PFSK-1 (cell line): Measurements from ENCODE around the gene GPR17.

Experiments
- FOXP2 ChIP-seq: optimal IDR thresholded peaks from 2 replicates; pipeline ENCODE3; 2011; ENCODE audit warnings: borderline replicate concordance, control low read depth, inconsistent platforms; ENCODE audit not compliant: insufficient read depth; ENCODE audit errors: extremely low read length, extremely low read depth
- POLR2AphosphoS5 ChIP-seq: IDR thresholded peaks from 2 replicates; pipeline ENCODE4 v1.6.1; 2012; ENCODE audit warnings: low read depth, mild to moderate bottlenecking, control low read depth, low read length, moderate library complexity
- SIN3A ChIP-seq: IDR thresholded peaks from 2 replicates; pipeline ENCODE4 v1.6.1; 2012; ENCODE audit warnings: mild to moderate bottlenecking, low read length, moderate library complexity, borderline replicate concordance; ENCODE audit not compliant: insufficient read depth
- TAF1 ChIP-seq: IDR thresholded peaks from 2 replicates; pipeline ENCODE4 v1.6.1; 2012; ENCODE audit warnings: low read length, control low read depth, borderline replicate concordance; ENCODE audit not compliant: insufficient read depth
- TF ChIP-seq, protein P1 (sequence below), 2 experiments: IDR thresholded peaks; 2 replicates each; pipeline versions ENCODE4 v1.6.1 to v1.8.0; 2011 to 2012; ENCODE audit warnings: low read depth in 2 of 2, low read length in 2 of 2, control low read depth in 1 of 2, inconsistent platforms in 1 of 2, mild to moderate bottlenecking in 1 of 2, moderate library complexity in 1 of 2; ENCODE audit not compliant: insufficient read depth in 1 of 2

Gene GPR17

DNA sequence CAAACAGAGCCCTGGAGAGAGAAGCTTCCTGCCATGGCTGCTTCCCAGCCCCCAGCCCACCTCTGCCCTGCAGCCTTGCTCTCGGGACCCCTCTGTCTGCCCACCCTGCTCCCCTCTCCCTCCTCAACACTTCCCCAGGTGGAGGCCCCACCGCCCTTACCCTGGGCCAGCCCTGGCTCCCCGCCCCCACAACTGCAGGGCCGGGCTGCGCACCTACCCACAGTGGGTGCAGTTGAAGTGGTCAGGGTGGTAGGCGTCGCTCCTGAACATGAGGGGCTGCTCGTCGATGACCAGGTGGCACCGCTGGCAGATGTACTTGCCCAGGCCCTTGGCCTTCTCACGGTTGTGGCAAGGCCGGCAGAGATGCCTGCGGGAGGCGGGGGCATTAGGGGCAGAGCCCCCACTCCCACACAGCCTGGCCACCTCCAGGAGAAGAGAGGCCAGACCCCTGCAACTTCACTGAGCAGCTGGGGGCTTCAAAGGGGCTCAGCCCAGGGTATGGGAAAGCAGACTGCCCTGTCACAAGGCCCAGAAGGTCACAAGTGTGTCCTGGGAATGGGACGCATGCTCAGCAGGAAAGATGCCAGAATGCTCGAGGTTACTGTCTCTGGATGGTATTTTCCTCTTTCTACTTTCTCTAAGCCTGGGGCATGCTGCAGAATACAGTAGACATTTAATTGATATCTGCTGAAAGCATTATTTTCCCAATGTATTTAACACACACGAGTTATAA is 3.1 kb upstream of the GPR17 start:
- TF ChIP-seq SIN3A = no peak
- TF ChIP-seq, protein P1, sequence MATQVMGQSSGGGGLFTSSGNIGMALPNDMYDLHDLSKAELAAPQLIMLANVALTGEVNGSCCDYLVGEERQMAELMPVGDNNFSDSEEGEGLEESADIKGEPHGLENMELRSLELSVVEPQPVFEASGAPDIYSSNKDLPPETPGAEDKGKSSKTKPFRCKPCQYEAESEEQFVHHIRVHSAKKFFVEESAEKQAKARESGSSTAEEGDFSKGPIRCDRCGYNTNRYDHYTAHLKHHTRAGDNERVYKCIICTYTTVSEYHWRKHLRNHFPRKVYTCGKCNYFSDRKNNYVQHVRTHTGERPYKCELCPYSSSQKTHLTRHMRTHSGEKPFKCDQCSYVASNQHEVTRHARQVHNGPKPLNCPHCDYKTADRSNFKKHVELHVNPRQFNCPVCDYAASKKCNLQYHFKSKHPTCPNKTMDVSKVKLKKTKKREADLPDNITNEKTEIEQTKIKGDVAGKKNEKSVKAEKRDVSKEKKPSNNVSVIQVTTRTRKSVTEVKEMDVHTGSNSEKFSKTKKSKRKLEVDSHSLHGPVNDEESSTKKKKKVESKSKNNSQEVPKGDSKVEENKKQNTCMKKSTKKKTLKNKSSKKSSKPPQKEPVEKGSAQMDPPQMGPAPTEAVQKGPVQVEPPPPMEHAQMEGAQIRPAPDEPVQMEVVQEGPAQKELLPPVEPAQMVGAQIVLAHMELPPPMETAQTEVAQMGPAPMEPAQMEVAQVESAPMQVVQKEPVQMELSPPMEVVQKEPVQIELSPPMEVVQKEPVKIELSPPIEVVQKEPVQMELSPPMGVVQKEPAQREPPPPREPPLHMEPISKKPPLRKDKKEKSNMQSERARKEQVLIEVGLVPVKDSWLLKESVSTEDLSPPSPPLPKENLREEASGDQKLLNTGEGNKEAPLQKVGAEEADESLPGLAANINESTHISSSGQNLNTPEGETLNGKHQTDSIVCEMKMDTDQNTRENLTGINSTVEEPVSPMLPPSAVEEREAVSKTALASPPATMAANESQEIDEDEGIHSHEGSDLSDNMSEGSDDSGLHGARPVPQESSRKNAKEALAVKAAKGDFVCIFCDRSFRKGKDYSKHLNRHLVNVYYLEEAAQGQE (IDR thresholded peaks at IDR 0.05; ENCODE audit: insufficient read depth in 1 of 2, low read depth in 2 of 2, low read length in 2 of 2) = no peak

- TF ChIP-seq POLR2AphosphoS5 (no peak), FOXP2 (no peak), TAF1 (no peak), SIN3A (no peak)
- TF ChIP-seq, protein P1 (IDR thresholded peaks at IDR 0.05; ENCODE audit: insufficient read depth in 1 of 2, low read depth in 2 of 2, low read length in 2 of 2) = no peak
Measured at GRCh38 chr2:127643439-127644065, 2.4 kb upstream of the GPR17 start.

DNA sequence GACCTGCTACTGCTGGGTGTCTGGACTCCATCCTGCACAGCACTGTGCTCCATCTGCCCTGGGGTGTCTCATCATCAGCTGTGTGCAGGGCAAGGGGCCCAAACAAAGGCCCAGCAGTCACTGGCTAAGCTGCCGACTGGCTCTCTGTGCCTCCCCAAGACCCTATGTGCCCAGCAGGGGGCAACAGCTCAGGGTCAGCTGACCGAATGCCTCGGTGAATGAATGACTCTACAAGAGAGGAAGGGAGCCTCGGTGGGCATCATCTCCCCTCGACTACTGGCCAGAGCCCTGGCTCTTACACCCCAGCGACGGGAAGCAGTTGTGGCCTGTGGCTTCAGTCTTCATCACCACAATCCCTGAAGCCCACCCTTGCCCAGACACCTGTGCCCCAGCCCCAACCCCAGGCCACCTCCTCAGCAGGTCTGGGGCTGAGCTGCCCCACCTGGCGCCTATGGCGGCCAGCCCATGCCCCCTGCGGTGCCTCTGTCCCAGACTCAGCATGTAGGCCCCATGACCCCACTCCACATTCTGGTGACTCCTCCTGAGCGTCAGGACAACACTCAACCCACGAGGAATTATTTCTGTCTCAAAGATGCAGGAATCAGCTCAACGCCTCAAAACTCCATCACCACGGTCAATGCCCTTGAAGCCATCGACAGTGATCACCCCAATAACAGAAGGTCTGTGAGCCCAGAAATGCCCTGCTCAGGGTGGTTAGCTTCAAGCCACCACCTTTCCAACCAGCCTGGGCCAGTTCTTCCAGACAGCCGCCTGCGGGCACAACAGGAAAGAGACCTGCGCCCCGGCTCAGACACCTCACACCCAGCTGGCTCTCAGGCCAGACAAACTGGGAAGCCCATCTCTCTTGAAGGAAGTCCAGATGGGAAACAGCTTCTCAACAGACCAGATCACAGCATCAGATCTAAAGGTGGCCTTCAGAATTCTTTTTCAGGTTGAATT is 1.6 kb upstream of the GPR17 start:
- TF ChIP-seq TAF1 = no peak
- no peak for TF ChIP-seq POLR2AphosphoS5
- TF ChIP-seq SIN3A = no peak
- TF ChIP-seq FOXP2 = no peak
- TF ChIP-seq, protein P1 (IDR thresholded peaks at IDR 0.05; ENCODE audit: insufficient read depth in 1 of 2, low read depth in 2 of 2, low read length in 2 of 2) = no peak

DNA sequence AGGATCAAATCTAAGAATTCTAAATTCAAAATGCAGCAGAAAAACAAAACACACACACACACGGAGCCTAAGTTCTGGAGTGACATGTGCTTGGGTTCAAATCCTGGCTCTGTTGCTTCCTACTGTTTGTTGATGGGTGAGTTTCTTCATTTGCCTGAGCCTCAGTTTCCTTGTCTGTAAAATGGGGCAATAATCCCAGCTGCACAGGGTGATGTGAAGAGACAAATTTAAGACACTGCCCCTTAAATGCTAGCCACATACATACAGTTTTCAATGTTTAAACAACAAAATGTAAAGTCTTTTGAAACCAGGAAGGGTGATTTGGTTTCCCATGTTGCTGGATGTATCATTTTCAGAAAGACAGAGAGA is 943 bp upstream of the GPR17 start:
- no peak for TF ChIP-seq TAF1
- TF ChIP-seq, protein P1 (IDR thresholded peaks at IDR 0.05; ENCODE audit: insufficient read depth in 1 of 2, low read depth in 2 of 2, low read length in 2 of 2) = no peak
- no peak for TF ChIP-seq POLR2AphosphoS5
- TF ChIP-seq FOXP2 = no peak
- no peak for TF ChIP-seq SIN3A
